NCI-H1694 (cell line): Measurements from ENCODE around the gene PARD3.
"Not testable (repeated sequence)": the region's sequence is repeated elsewhere in the genome, so short reads cannot be mapped to it uniquely, and the experiment has no call there.

Source experiments
- DNase-seq: peaks from one replicate; lab custom pipeline; 2025; lab: John Stamatoyannopoulos, UW

The PARD3 gene

GRCh38 chr10:34815185-34816084 lies at the start of gene PARD3:
PARD3 (minus strand) TSS chr10:34815296; CDS start chr10:34814995, 301 bp downstream.
- peak; percentile 39 for DNase-seq

DNA sequence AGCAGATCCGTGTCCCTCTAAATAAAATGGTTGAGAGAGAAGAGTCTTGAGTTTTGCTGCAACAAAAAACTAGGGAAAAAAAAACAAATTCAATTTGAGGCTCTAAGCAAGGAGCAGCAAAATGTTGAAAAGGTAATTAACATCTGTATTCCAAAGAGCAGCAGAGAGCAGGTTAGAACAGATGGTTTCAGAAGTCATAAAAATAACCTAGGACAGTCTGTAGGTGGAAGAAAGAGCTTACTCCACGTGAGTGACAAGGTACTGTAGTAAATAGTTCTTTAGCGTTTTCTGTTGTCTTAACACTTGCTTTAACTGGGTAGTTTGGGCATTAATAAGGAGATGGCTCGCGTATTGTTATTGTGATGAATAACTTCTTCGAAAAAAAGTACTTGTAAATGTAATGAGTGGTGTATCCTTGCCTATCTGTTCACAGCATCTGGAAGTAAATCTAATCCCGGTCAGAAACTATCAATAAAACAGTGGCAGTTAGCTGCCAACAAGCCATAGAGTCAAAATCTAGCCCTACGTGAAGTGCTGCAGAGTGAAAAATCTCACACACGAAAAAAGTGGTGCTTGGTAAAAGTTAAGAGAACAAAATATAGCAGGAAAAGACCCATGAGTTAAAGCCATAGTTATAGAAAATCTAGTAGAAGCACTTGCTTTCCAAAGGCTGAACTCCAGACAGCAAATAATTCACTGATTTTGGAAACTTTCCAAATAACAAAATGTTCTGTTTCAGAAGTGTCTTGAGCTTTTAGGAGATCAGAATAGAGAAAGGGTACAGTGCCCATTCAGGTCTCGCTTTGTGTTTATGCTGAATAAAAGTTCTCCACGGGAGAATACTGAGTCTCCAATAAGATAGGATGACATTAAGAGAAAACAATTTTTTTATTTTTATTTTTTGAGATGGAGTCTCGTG lies 49.3 kb upstream of the PARD3 start:
- DNase-seq: no peak

DNA sequence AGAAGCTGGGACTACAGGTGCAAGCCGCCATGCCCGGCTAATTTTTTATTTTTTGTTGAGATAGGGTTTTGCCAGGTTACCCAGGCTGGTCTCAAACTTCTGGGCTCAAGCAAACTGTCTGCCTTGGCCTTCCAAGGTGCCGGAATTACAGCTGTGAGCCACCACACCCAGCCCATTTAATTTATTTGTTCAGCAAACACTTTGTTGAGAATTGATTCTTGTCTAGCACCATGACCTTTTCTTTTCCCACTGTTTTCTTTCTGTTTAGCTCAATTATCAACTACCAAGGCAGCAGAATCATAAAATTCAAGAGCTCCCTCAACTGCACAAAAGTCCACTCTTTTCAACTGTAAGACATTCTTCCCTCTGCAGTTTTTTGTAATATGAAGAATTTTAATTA lies 47.8 kb upstream of the PARD3 start:
- no peak for DNase-seq

- peak; percentile 28 for DNase-seq
Measured at GRCh38 chr10:34861293-34862021, 46.4 kb upstream of the PARD3 start.

DNA sequence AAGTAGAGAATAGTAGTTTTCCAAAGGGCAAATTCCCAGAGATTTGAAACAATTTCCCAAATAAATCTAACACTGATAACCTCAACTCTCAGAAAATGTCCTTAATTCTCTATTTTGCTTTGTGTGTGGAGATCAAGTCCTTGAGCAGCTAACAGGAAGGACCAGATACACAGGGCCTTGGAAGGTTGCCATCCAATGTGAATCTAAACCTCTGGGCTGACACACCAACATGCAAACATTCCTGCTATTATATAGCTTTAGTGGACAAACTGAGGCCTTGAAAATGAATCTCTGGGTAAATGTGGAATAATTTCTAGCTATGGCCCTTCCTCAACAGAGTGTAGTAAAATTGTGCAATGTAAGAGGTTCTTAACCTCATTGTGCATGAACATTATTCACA lies 44.1 kb upstream of the PARD3 start:
- no peak for DNase-seq

GRCh38 chr10:34858003-34858402 lies 42.9 kb upstream of the PARD3 start:
- no peak for DNase-seq

DNA sequence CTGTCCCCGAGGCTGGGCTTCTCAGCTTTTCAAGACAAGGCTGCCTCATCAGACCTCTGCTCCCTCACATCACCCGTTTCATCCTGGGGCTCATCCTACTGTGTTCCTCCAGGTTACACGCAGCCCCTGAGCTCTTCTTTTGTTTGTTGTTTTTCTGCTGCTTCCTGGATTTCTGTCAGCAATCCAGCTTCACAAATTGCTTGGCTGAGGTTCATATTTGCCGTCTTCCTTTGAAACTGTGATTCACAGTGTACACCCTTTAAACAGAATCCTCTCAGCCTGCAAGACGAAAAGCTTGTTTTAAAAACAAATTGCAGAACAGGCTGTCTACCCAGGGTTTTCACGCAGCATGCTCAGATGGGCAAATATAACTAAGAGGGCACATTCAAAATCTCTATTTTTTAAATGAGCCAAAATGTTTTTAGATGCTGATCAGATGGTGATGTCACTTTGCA lies 39.1 kb upstream of the PARD3 start:
- peak; percentile 59 for DNase-seq

DNA sequence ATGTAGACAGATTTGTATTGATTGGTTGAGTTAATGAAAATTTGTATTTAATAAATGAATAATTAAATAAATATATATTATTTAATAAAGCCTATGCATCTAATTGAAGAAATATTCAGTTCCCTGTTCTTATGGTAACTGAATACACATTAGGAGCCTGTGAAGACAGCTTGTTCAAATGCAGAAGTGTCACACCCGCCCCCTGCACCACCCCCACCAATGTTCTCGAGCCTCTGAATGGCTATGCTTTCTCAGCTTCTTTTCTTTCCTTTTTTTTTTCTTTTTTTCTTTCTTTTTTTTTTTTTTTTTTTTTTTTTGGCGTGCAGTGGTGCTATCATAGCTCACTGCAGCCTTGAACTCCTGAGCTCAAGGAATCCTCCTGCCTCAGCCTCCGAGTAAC lies 38.3 kb upstream of the PARD3 start:
- DNase-seq: no peak

DNA sequence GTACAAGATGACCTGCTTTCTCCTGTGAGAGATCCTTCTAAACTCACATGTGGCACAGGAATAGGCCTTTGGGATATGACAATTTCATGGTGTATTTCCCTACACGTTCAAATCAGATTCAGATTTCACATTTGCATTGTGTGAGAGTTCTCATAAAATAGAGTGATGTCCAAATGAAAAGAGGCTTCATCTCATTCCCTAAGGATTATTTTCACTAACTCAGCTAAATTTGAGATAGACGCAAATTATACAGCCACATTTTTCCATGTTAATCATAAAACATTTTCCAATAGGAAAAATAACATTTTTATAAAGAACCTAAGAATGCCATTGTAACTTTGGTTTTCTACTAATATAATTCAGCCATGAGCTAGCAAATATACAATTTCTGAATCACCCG lies 35.5 kb upstream of the PARD3 start:
- no peak for DNase-seq

- no peak for DNase-seq
Measured at GRCh38 chr10:34850036-34850435, 34.9 kb upstream of the PARD3 start.

- DNase-seq: no peak
Measured at GRCh38 chr10:34845070-34845469, 30.0 kb upstream of the PARD3 start.

DNA sequence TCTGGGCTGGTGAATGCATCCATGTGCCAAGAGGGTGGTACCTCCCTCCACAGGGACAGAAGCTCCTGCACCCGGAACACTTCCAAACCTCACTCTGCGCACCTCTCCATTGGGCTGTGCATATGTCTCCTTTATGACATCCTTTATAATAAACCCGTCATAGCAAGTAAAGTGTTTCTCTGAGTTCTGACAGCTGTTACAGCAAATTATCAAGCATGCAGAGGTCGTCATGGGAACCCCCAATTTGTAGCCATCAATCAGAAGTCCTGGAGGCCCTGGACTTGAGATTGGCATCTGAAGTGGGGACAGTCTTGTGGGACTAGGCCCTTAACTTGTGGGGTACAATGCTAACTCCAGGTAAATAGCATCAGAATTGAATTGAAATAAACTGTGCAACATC lies 29.4 kb upstream of the PARD3 start:
- no peak for DNase-seq

- not testable (repeated sequence) for DNase-seq
Measured at GRCh38 chr10:34843470-34843869, 28.4 kb upstream of the PARD3 start.

GRCh38 chr10:34838366-34838900 lies 23.3 kb upstream of the PARD3 start:
- DNase-seq: no peak

GRCh38 chr10:34835908-34836508 lies 20.9 kb upstream of the PARD3 start:
- no peak for DNase-seq

GRCh38 chr10:34834274-34834673 lies 19.2 kb upstream of the PARD3 start:
- no peak for DNase-seq

DNA sequence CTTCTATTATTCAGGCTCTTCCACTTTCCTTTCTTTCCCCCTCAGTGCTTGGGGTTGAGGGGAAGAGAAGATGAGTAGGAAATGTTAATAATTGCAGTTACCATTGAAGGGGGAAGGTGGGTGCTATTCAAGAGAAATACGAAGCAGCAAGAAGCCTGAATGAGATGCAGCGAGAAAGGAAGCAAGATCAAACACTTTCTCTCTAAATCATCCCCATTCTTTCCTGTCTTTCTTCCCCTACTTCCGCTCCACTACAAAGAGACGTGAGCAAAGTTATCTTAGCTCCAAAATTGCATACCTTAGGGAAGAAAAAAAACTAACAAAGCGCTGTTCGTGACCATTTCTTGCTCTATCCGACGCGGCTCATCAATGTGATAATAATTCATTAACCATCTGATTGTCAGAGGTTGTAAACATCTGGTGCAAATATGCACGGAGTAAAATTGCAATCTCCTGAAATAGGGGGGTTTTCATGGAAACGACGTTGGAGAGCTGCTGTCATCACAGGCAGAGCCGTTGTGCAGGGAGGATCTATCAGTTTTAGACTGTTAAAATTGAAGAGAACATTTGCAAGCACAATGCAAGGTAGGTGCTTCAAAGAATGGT lies 15.2 kb upstream of the PARD3 start:
- DNase-seq: no peak

- DNase-seq: no peak
Measured at GRCh38 chr10:34826857-34827766, 12.0 kb upstream of the PARD3 start.

DNA sequence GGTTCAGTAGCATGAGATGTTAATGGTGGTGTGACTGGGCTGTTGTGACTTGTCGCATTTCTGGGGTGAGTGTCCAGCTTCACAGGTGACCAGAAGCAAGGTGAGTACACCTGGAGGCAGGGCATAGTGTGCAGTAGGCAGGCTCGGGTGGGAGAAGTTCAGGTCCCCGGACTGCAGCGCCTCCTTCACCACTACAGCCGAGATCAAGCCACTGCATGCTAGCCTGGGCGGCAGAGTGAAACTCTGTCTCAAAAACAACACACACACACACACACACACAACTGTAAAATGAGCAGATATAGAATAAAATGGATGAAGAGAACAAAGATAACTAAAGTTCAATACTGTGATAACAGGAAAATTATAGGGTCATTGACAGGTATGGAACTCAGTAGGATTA lies 11.1 kb upstream of the PARD3 start:
- no peak for DNase-seq

- no peak for DNase-seq
Measured at GRCh38 chr10:34825414-34825813, 10.3 kb upstream of the PARD3 start.
